ENCODE data around the gene TMEM253.
A peak's percentile ranks its signal among the peaks of the same experiment; 100 is the strongest.

GRCh38 chr14:21071225-21072030 is 29.4 kb upstream of the TMEM253 start:
- peak in 4 of 11 experiments; percentile 16 to 51 (median 30) for TF ChIP-seq CTCF (IDR thresholded peaks at IDR 0.05 in 8 of 11, conservative IDR thresholded peaks at IDR 0.05 in 3 of 11)
- no peak for TF ChIP-seq POLR2A (IDR thresholded peaks at IDR 0.05)

All from spleen (tissue), 7 donors.